Lower leg skin (tissue), 3 donors: ENCODE data around the gene STEAP1B.

Experiments
- POLR2A ChIP-seq, 2 donors: fragments of 450-650 bp; IDR thresholded peaks; one replicate each; pipeline ENCODE4 v1.6.1; 2016 to 2017; ENCODE audit warnings: antibody characterized with exemption in 2 of 2, mild to moderate bottlenecking in 1 of 2, moderate library complexity in 1 of 2
- TF ChIP-seq, protein P1 (sequence below), 3 donors: fragments of 450-650 bp; IDR thresholded peaks; one replicate each; pipeline ENCODE4 v1.5.1; 2016; ENCODE audit warnings: antibody characterized with exemption in 3 of 3, mild to moderate bottlenecking in 3 of 3, moderate library complexity in 2 of 3

GRCh38 chr7:22386206-22386858, 113.7 kb downstream of the STEAP1B start:
- TF ChIP-seq, protein P1, sequence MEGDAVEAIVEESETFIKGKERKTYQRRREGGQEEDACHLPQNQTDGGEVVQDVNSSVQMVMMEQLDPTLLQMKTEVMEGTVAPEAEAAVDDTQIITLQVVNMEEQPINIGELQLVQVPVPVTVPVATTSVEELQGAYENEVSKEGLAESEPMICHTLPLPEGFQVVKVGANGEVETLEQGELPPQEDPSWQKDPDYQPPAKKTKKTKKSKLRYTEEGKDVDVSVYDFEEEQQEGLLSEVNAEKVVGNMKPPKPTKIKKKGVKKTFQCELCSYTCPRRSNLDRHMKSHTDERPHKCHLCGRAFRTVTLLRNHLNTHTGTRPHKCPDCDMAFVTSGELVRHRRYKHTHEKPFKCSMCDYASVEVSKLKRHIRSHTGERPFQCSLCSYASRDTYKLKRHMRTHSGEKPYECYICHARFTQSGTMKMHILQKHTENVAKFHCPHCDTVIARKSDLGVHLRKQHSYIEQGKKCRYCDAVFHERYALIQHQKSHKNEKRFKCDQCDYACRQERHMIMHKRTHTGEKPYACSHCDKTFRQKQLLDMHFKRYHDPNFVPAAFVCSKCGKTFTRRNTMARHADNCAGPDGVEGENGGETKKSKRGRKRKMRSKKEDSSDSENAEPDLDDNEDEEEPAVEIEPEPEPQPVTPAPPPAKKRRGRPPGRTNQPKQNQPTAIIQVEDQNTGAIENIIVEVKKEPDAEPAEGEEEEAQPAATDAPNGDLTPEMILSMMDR (IDR thresholded peaks at IDR 0.05) = no peak
- no peak for TF ChIP-seq POLR2A (IDR thresholded peaks at IDR 0.05)
